ENCODE data around the gene DLG1.

The DLG1 gene

GRCh38 chr3:197339841-197340520, 41.6 kb upstream of the DLG1 start:
- no peaks in the 10 kb centered on the region for H4K20me1 ChIP-seq (ENCODE audit: insufficient read depth, low read length)
- H3K27me3 ChIP-seq (replicated peaks; ENCODE audit: insufficient read depth, low read length) = no peaks in the 10 kb centered on the region
- H3K79me2 ChIP-seq (ENCODE audit: low read length) = no peaks in the 10 kb centered on the region
- no peaks in the 10 kb centered on the region for H3K36me3 ChIP-seq (replicated peaks; ENCODE audit: insufficient read depth, low read length)
- no peak overlapping the region for H2AFZ ChIP-seq (ENCODE audit: low read length)
- H3K4me1 ChIP-seq (ENCODE audit: low read length) = no peaks in the 10 kb centered on the region
- no peaks in the 10 kb centered on the region for H3K9me3 ChIP-seq (replicated peaks; ENCODE audit: insufficient read depth, low read length)
- H3K4me3 ChIP-seq (ENCODE audit: low read length) = no peak overlapping the region
- no peak for DNase-seq
- no peak for TF ChIP-seq EZH2 (optimal IDR thresholded peaks at IDR 0.05; ENCODE audit: low read depth, low read length)
- no peak for TF ChIP-seq EZH2phosphoT487 (IDR thresholded peaks at IDR 0.05; ENCODE audit: low read length)
- TF ChIP-seq CTCF (IDR thresholded peaks at IDR 0.05; ENCODE audit: low read length) = no peak
- no peaks in the 10 kb centered on the region for H3K9me2 ChIP-seq (replicated peaks; ENCODE audit: insufficient read depth, low read length)
- H3K4me2 ChIP-seq (ENCODE audit: low read depth, low read length) = no peak overlapping the region
- H3K9ac ChIP-seq (ENCODE audit: low read length) = no peak overlapping the region
- H3F3A ChIP-seq (ENCODE audit: insufficient read depth, low read length) = no peaks in the 10 kb centered on the region
- H3K27ac ChIP-seq (ENCODE audit: low read length) = no peak overlapping the region

GRCh38 chr3:197338586-197338985, 40.2 kb upstream of the DLG1 start:
- no peak overlapping the region for H2AFZ ChIP-seq (ENCODE audit: low read length)
- no peaks in the 10 kb centered on the region for H3K4me1 ChIP-seq (ENCODE audit: low read length)
- H3K9ac ChIP-seq (ENCODE audit: low read length) = no peak overlapping the region
- H3K36me3 ChIP-seq (replicated peaks; ENCODE audit: insufficient read depth, low read length) = no peaks in the 10 kb centered on the region
- no peak overlapping the region for H3K4me3 ChIP-seq (ENCODE audit: low read length)
- H3K9me3 ChIP-seq (replicated peaks; ENCODE audit: insufficient read depth, low read length) = no peaks in the 10 kb centered on the region
- TF ChIP-seq EZH2phosphoT487 (IDR thresholded peaks at IDR 0.05; ENCODE audit: low read length) = no peak
- no peak for TF ChIP-seq EZH2 (optimal IDR thresholded peaks at IDR 0.05; ENCODE audit: low read depth, low read length)
- TF ChIP-seq CTCF (IDR thresholded peaks at IDR 0.05; ENCODE audit: low read length) = no peak
- H3K9me2 ChIP-seq (replicated peaks; ENCODE audit: insufficient read depth, low read length) = no peaks in the 10 kb centered on the region
- H3K79me2 ChIP-seq (ENCODE audit: low read length) = no peaks in the 10 kb centered on the region
- no peak for DNase-seq
- no peak overlapping the region for H3K4me2 ChIP-seq (ENCODE audit: low read depth, low read length)
- H3K27ac ChIP-seq (ENCODE audit: low read length) = no peak overlapping the region
- no peaks in the 10 kb centered on the region for H4K20me1 ChIP-seq (ENCODE audit: insufficient read depth, low read length)
- no peaks in the 10 kb centered on the region for H3K27me3 ChIP-seq (replicated peaks; ENCODE audit: insufficient read depth, low read length)
- no peaks in the 10 kb centered on the region for H3F3A ChIP-seq (ENCODE audit: insufficient read depth, low read length)

- H4K20me1 ChIP-seq (ENCODE audit: insufficient read depth, low read length) = no peaks in the 10 kb centered on the region
- no peak overlapping the region for H3K27ac ChIP-seq (ENCODE audit: low read length)
- H3K4me2 ChIP-seq (ENCODE audit: low read depth, low read length) = no peak overlapping the region
- no peak overlapping the region for H3K9ac ChIP-seq (ENCODE audit: low read length)
- no peak overlapping the region for H3K4me3 ChIP-seq (ENCODE audit: low read length)
- no peaks in the 10 kb centered on the region for H3K9me3 ChIP-seq (replicated peaks; ENCODE audit: insufficient read depth, low read length)
- no peaks in the 10 kb centered on the region for H3K36me3 ChIP-seq (replicated peaks; ENCODE audit: insufficient read depth, low read length)
- no peaks in the 10 kb centered on the region for H3K9me2 ChIP-seq (replicated peaks; ENCODE audit: insufficient read depth, low read length)
- no peaks in the 10 kb centered on the region for H3F3A ChIP-seq (ENCODE audit: insufficient read depth, low read length)
- TF ChIP-seq CTCF (IDR thresholded peaks at IDR 0.05; ENCODE audit: low read length) = no peak
- no peak for TF ChIP-seq EZH2phosphoT487 (IDR thresholded peaks at IDR 0.05; ENCODE audit: low read length)
- TF ChIP-seq EZH2 (optimal IDR thresholded peaks at IDR 0.05; ENCODE audit: low read depth, low read length) = no peak
- no peaks in the 10 kb centered on the region for H3K79me2 ChIP-seq (ENCODE audit: low read length)
- DNase-seq = no peak
- no peaks in the 10 kb centered on the region for H3K27me3 ChIP-seq (replicated peaks; ENCODE audit: insufficient read depth, low read length)
- H3K4me1 ChIP-seq (ENCODE audit: low read length) = no peaks in the 10 kb centered on the region
- H2AFZ ChIP-seq (ENCODE audit: low read length) = no peak overlapping the region
These were observed 39.2 kb upstream of the DLG1 start for GRCh38 chr3:197337656-197338055.

Data from MM.1S (cell line).